Pancreas (tissue), 10 donors: Measurements from ENCODE around the gene AP4S1. TPM values are rescaled to one million over a fixed set of nuclear protein-coding genes. Genes with fewer than 3 reads are reported as not detected.

Source experiments
- ATAC-seq, 4 donors: fragments of 200-7000 bp; cut with Tn5 transposase; one replicate each; pipeline versions ENCODE4 v1.8.0 to v1.9.1; 2020; ENCODE audit warnings: mild to moderate bottlenecking in 4 of 4, moderate library complexity in 4 of 4
- DNase-seq, 6 donors: peaks; one replicate each; pipeline ENCODE4 v3.0.0-alpha.2; 2020
- FAIRE-seq: peaks from 2 replicates; lab custom pipeline; 2012; peaks lifted over from hg19 to GRCh38; lab: Jason Lieb, UNC
- H3K27ac ChIP-seq, 4 donors: fragments of 200-600 bp; sonication (generic); 1 replicate in 3 of 4; 2 replicates in 1 of 4; pipeline versions ENCODE4 v1.5.0 to v1.8.0; 2020
- H3K27me3 ChIP-seq, 4 donors: fragments of 200-600 bp; one replicate each; pipeline ENCODE4 v1.8.0; 2021
- H3K36me3 ChIP-seq, 3 donors: fragments of 200-600 bp; sonication (generic) in 1 of 3; one replicate each; pipeline versions ENCODE4 v1.5.0 to v1.8.0; 2020 to 2021
- H3K4me1 ChIP-seq, 3 donors: fragments of 200-600 bp; one replicate each; pipeline ENCODE4 v1.8.0; 2021
- H3K4me3 ChIP-seq, 4 donors: fragments of 200-600 bp; sonication (generic) in 2 of 4; one replicate each; pipeline versions ENCODE4 v1.5.0 to v1.8.0; 2020 to 2021
- H3K9me3 ChIP-seq, 4 donors: fragments of 200-600 bp; one replicate each; pipeline ENCODE4 v1.8.0; 2021
- CTCF ChIP-seq, 4 donors: fragments of 200-600 bp; sonication (generic) in 3 of 4; IDR thresholded peaks; one replicate each; pipeline versions ENCODE4 v1.5.0 to v1.8.0; 2021; ENCODE audit warnings: antibody characterized with exemption in 4 of 4
- WGBS, 2 donors: extraction: QIAGEN DNeasy Blood & Tissue Kit; methylation state at CpG; one replicate each; pipeline ENCODE4 v1.1.7; 2013; 5-methylcytosine and 5-hydroxymethylcytosine counted together
- intact Hi-C, 3 donors: fragments of 100-400 bp; cut with DNase I; formaldehyde crosslinking; loops; one replicate each; pipeline versions ENCODE4 v1.11.1 to v1.14.2; 2022
- polyA plus RNA-seq, 2 donors: library from polyadenylated mRNA; stranded (reverse); fragments of 200-250 nt; gene quantifications; one replicate each; pipeline ENCODE4 v1.2.3, GENCODE V29; 2013
- total RNA-seq, 6 donors: library from RNA; stranded (reverse); fragmentation: NEBNext Ultra II Directional in 4 of 6; extraction: Animal tissue kit (Norgen Biotek cat#: 25700) in 4 of 6; gene quantifications; one replicate each; pipeline versions ENCODE4 v1.2.1 to v1.2.4, GENCODE V29; 2021 to 2023
- donor health status: healthy with polysubstance abuse.
- donor health status: DM: no; HTN: no; CAD: no; lungs with moderate emphysema.
- donor health status: DM: no; HTN: no; CAD: no.
- donor health status: control.
- donor health status: control.
- donor health status: Bipolar disorder and iron deficiency.
- donor health status: DM: yes; HTN: yes; CAD: no.
- donor health status: DM: no; HTN: no; CAD: no.
- donor health status: DM: no; HTN: no; CAD: no.
- donor health status: DM: yes; HTN: yes; CAD: no.

AP4S1 gene
- total and polyA plus RNA-seq, 8 donors = 2.8 to 5.6 (median 4.4) TPM

- H3K27me3 ChIP-seq = no peaks in the 10 kb centered on the region
- intact Hi-C loops = loop anchor here in 1 of 3 donors (5.0 kb wide), 1 partner anchor 100 kb away; no protein-coding TSS in a partner anchor
- no peak for FAIRE-seq
- WGBS, 2 donors = 85 to 88% methylated on average over 7 of the region's 7 CpGs
- ATAC-seq = no peak
- H3K27ac ChIP-seq = no peak overlapping the region
- no peak overlapping the region for H3K4me3 ChIP-seq
- no peak for DNase-seq
- H3K36me3 ChIP-seq = no peaks in the 10 kb centered on the region
- TF ChIP-seq CTCF (IDR thresholded peaks at IDR 0.05) = no peak
- H3K4me1 ChIP-seq = peaks cover 0 to 10% (median 0%) of the 10 kb centered on the region in 3 donors
- H3K9me3 ChIP-seq = no peaks in the 10 kb centered on the region
Measured at GRCh38 chr14:30982533-30982932, 42.9 kb upstream of the AP4S1 start.

GRCh38 chr14:30983858-30984257 is 41.6 kb upstream of the AP4S1 start:
- intact Hi-C loops = loop anchor here in 1 of 3 donors (5.0 kb wide), 1 partner anchor 98 kb away; no protein-coding TSS in a partner anchor
- TF ChIP-seq CTCF (IDR thresholded peaks at IDR 0.05) = no peak
- Histone ChIP-seq H3K27ac (no peak overlapping the region), H3K36me3 (no peaks in the 10 kb centered on the region), H3K4me1 (peaks cover 0 to 17% (median 9%) of the 10 kb centered on the region in 3 donors), H3K9me3 (no peaks in the 10 kb centered on the region), H3K27me3 (no peaks in the 10 kb centered on the region), H3K4me3 (no peak overlapping the region)
- 88 to 90% methylated on average over 2 of the region's 2 CpGs for WGBS, 2 donors
- DNase-seq (no peak), ATAC-seq (no peak), FAIRE-seq (no peak)

GRCh38 chr14:30985796-30986195 is 39.7 kb upstream of the AP4S1 start:
- no peak for ATAC-seq
- FAIRE-seq = no peak
- peaks cover 0 to 16% (median 9%) of the 10 kb centered on the region in 3 donors for H3K4me1 ChIP-seq
- WGBS, 2 donors = 91 to 94% methylated on average over 3 of the region's 3 CpGs
- no peaks in the 10 kb centered on the region for H3K36me3 ChIP-seq
- intact Hi-C loops = no loop called here
- H3K4me3 ChIP-seq = no peak overlapping the region
- H3K9me3 ChIP-seq = no peaks in the 10 kb centered on the region
- no peaks in the 10 kb centered on the region for H3K27me3 ChIP-seq
- no peak overlapping the region for H3K27ac ChIP-seq
- DNase-seq = no peak
- TF ChIP-seq CTCF (IDR thresholded peaks at IDR 0.05) = no peak

GRCh38 chr14:30988509-30988908 is 36.9 kb upstream of the AP4S1 start:
- no peaks in the 10 kb centered on the region for H3K9me3 ChIP-seq
- intact Hi-C loops = no loop called here
- H3K27ac ChIP-seq = peak overlapping the region in 1 of 4 donors; percentile 8
- FAIRE-seq (no peak), ATAC-seq (peak in 1 of 4 donors; percentile 29), DNase-seq (no peak)
- no peak for TF ChIP-seq CTCF (IDR thresholded peaks at IDR 0.05)
- peaks cover 0 to 21% (median 9%) of the 10 kb centered on the region in 3 donors for H3K4me1 ChIP-seq
- no peak overlapping the region for H3K4me3 ChIP-seq
- no peaks in the 10 kb centered on the region for H3K36me3 ChIP-seq
- no peaks in the 10 kb centered on the region for H3K27me3 ChIP-seq

- no peak for TF ChIP-seq CTCF (IDR thresholded peaks at IDR 0.05)
- Histone ChIP-seq H3K27me3 (no peaks in the 10 kb centered on the region), H3K36me3 (no peaks in the 10 kb centered on the region), H3K9me3 (no peaks in the 10 kb centered on the region), H3K4me1 (peaks cover 11 to 32% (median 20%) of the 10 kb centered on the region in 3 donors), H3K4me3 (no peak overlapping the region), H3K27ac (no peak overlapping the region)
- no peak for DNase-seq
- intact Hi-C loops = no loop called here
- FAIRE-seq = no peak
- no peak for ATAC-seq
Measured at GRCh38 chr14:30990770-30991169, 34.7 kb upstream of the AP4S1 start.
